Thymus (tissue), 11 donors: ENCODE data around the gene SESN2. TPM values are rescaled to one million over a fixed set of nuclear protein-coding genes. Genes with fewer than 3 reads are reported as not detected.
"Not testable (repeated sequence)": the region's sequence is repeated elsewhere in the genome, so short reads cannot be mapped to it uniquely, and the experiment has no call there.

ENCODE experiments used
- DNase-seq, 9 donors: peaks; one replicate each; pipeline ENCODE4 v3.0.0-alpha.2; 2013; ENCODE audit warnings: low spot score in 9 of 9, low read depth in 6 of 9, missing footprints in 1 of 9
- H3K27ac ChIP-seq, 2 donors: one replicate each; pipeline ENCODE4 v1.5.1; 2013; ENCODE audit warnings: control low read depth in 1 of 2, low read depth in 1 of 2, low read length in 1 of 2, mild to moderate bottlenecking in 1 of 2, moderate library complexity in 1 of 2
- H3K27me3 ChIP-seq, 2 donors: one replicate each; pipeline ENCODE4 v1.5.1; 2013; ENCODE audit warnings: low read length in 1 of 2; ENCODE audit not compliant: control insufficient read depth in 2 of 2, insufficient read depth in 1 of 2
- H3K36me3 ChIP-seq, 2 donors: one replicate each; pipeline ENCODE4 v1.5.1; 2013; ENCODE audit warnings: low read length in 1 of 2, mild to moderate bottlenecking in 1 of 2, moderate library complexity in 1 of 2; ENCODE audit not compliant: control insufficient read depth in 2 of 2, insufficient read depth in 2 of 2
- H3K4me1 ChIP-seq, 2 donors: one replicate each; pipeline ENCODE4 v1.5.1; 2013; ENCODE audit warnings: low read length in 2 of 2; ENCODE audit not compliant: control insufficient read depth in 2 of 2, insufficient read depth in 2 of 2
- H3K4me3 ChIP-seq, 2 donors: one replicate each; pipeline ENCODE4 v1.5.1; 2013; ENCODE audit warnings: low read length in 2 of 2, control low read depth in 1 of 2, mild to moderate bottlenecking in 1 of 2
- H3K9me3 ChIP-seq, 2 donors: one replicate each; pipeline ENCODE4 v1.5.1; 2013; ENCODE audit warnings: low read length in 1 of 2, mild to moderate bottlenecking in 1 of 2; ENCODE audit not compliant: control insufficient read depth in 2 of 2, insufficient read depth in 1 of 2
- WGBS: extraction: QIAGEN DNeasy Blood & Tissue Kit; methylation state at CpG from one replicate; pipeline ENCODE4 v1.1.7; 2013; 5-methylcytosine and 5-hydroxymethylcytosine counted together
- polyA plus RNA-seq: library from polyadenylated mRNA; stranded (reverse); fragments of 200-250 nt; gene quantifications from one replicate; pipeline ENCODE4 v1.2.3, GENCODE V29; 2013
- total RNA-seq: library from RNA; stranded (reverse); fragments of 120-200 nt; gene quantifications from one replicate; pipeline ENCODE4 v1.2.4, GENCODE V29; 2013
- donor health status: healthy.

Gene SESN2
- total and polyA plus RNA-seq, 2 donors: 4.0 to 6.7 TPM

DNA sequence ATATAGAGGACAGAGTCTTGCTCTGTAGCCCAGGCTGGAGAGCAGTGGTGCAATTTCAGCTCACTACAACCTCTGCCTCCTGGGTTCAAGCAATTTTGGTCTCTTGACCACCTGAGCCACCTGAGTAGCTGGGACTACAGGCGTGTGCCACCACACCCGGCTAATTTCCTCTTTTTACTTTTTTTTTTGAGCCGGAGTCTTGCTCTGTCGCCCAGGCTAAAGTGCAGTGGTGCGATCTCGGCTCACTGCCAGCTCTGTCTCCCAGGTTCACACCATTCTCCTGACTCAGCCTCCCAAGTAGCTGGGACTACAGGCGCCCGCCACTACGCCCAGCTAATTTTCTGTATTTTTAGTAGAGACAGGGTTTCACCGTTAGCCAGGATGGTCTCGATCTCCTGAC lies 68.1 kb downstream of the SESN2 start:
- not testable (repeated sequence) for H3K27ac ChIP-seq, DNase-seq, H3K27me3 ChIP-seq, H3K9me3 ChIP-seq, H3K4me3 ChIP-seq
- Histone ChIP-seq H3K4me1 (peaks cover 11 to 13% of the 10 kb centered on the region in 2 donors), H3K36me3 (peaks cover 12 to 18% of the 10 kb centered on the region in 2 donors)
- 91% methylated on average over 11 of the region's 11 CpGs for WGBS

DNA sequence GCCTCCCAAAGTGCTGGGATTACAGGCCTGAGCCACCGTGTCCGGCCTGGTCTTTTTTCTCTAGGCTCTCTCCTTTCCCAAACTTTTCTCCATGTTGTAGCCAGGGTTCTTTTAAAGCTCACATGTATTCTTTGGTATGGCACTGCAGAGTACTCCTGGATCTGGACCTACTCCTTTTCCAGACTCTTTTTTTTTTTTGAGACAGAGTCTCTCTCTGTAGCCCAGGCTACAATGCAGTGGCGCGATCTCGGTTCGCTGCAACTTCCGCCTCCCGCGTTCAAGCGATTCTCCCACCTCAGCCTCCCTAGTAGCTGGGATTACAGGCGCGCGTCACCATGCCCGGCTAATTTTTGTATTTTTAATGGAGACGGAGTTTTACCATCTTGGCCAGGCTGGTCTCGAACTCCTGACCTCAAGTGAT lies 68.9 kb downstream of the SESN2 start:
- H3K4me3 ChIP-seq: peak overlapping the region; percentile 69 to 81
- no peaks in the 10 kb centered on the region for H3K27me3 ChIP-seq
- no peak for DNase-seq
- no peaks in the 10 kb centered on the region for H3K9me3 ChIP-seq
- H3K27ac ChIP-seq: peak overlapping the region in 1 of 2 donors; percentile 97
- H3K4me1 ChIP-seq: peaks cover 11 to 13% of the 10 kb centered on the region in 2 donors
- WGBS: 58% methylated on average over 16 of the region's 16 CpGs
- peaks cover 19 to 26% of the 10 kb centered on the region in 2 donors for H3K36me3 ChIP-seq

DNA sequence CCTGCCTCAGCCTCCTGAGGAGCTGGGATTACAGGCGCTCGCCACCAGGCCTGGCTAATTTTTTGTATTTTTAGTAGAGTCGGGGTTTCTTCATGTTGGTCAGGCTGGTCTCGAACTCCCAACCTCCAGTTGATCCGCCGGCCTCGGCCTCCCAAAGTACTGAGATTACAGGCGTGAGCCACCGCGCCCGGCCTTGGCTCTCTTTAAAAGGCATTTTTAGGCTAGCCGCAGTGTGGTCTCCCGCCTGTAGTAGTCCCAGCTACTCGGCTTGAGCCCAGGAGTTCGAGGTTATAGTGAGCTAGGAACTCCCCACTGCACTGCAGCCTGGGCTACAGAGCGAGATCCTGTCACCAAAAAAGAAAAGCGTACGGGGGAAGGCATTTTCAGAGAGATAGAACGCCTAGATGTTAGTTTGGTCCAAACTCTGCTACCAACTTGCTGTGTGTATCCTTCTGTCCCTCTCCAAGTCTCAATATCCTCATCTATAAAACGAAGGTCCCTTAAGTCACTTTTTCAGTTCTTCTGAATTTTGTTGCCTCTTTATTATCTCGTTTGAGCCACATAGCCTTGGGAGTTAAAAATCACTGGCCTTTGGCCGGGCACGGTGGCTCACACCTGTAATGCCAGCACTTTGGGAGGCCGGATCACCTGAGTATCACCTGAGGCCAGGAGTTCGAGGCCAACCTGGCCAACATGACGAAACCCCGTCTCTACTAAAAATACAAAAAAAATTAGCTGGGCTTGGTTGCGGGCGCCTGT lies 70.3 kb downstream of the SESN2 start:
- WGBS: 41% methylated on average over 29 of the region's 29 CpGs
- DNase-seq: peak in 4 of 9 donors; percentile 14 to 53 (median 20)
- H3K9me3 ChIP-seq: no peaks in the 10 kb centered on the region
- peaks cover 11 to 13% of the 10 kb centered on the region in 2 donors for H3K4me1 ChIP-seq
- peaks cover 24 to 36% of the 10 kb centered on the region in 2 donors for H3K36me3 ChIP-seq
- no peaks in the 10 kb centered on the region for H3K27me3 ChIP-seq
- H3K4me3 ChIP-seq: peak overlapping the region; percentile 69 to 81
- H3K27ac ChIP-seq: peak overlapping the region; percentile 97 to 98

Other genes starting within 250 kb of the SESN2 start
- gene EYA3, start 170.9 kb upstream of the SESN2 start, total RNA-seq: 10.9 TPM
- gene EYA3, start 170.9 kb upstream of the SESN2 start, polyA plus RNA-seq: 6.3 TPM
- gene PTAFR, start 82.8 kb upstream of the SESN2 start, total RNA-seq: 4.9 TPM
- gene PTAFR, start 82.8 kb upstream of the SESN2 start, polyA plus RNA-seq: 3.4 TPM
- 146 TPM for gene DNAJC8, start 26.5 kb upstream of the SESN2 start, total RNA-seq
- 104 TPM for gene DNAJC8, start 26.5 kb upstream of the SESN2 start, polyA plus RNA-seq
- 220 TPM for gene ATP5IF1, start 23.4 kb upstream of the SESN2 start, total RNA-seq
- 431 TPM for gene ATP5IF1, start 23.4 kb upstream of the SESN2 start, polyA plus RNA-seq
- gene MED18, start 69.5 kb downstream of the SESN2 start, total RNA-seq: 25.9 TPM
- gene MED18, start 69.5 kb downstream of the SESN2 start, polyA plus RNA-seq: 32.5 TPM
- gene PHACTR4, start 110.2 kb downstream of the SESN2 start, total RNA-seq: 6.5 TPM
- 18.1 TPM for gene PHACTR4, start 110.2 kb downstream of the SESN2 start, polyA plus RNA-seq
- gene RCC1, start 246.5 kb downstream of the SESN2 start, total RNA-seq: 41.4 TPM
- 19.4 TPM for gene RCC1, start 246.5 kb downstream of the SESN2 start, polyA plus RNA-seq